K562 (cell line): ENCODE measurements around the gene GALNT18. TPM values are rescaled to one million over a fixed set of nuclear protein-coding genes. Genes with fewer than 3 reads are reported as not detected.

ENCODE experiments used
- ATAC-seq: fragments of 200-7000 bp; cut with Tn5 transposase; 3 replicates; pipeline ENCODE4 v1.9.1; 2020; ENCODE audit warnings: moderate library complexity
- BruUV-seq: library from RNA; stranded (reverse); fragments of 400-500 nt; replicated peaks from 2 replicates; lab custom pipeline; 2021; lab: Mats Ljungman, UMichigan
- CTCF ChIA-PET: fragments of 300-600 bp; formaldehyde crosslinking; extraction: SDS; loops from one replicate; lab custom pipeline; 2021; ENCODE audit warnings: low intra/inter-chr PET ratio; lab: Yijun Ruan, JAX
- POLR2A ChIA-PET: fragments of 300-600, 350-650 bp; sonication (Branson Sonifier 250); formaldehyde crosslinking; extraction: SDS; loops from one replicate; lab custom pipeline; 2021; ENCODE audit warnings: antibody characterized with exemption, inconsistent platforms; lab: Yijun Ruan, JAX
- DNase-seq, 4 experiments: peaks; one replicate each; pipeline versions ENCODE4 v3.0.0 to v3.0.0-alpha.2; 2011 to 2018; ENCODE audit warnings: low spot score in 3 of 4, mixed read lengths in 3 of 4; ENCODE audit errors: extremely low read depth in 1 of 4
- FAIRE-seq: peaks from 2 replicates; lab custom pipeline; 2011; peaks lifted over from hg19 to GRCh38; lab: Jason Lieb, UNC
- H2AFZ ChIP-seq: 2 replicates; pipeline ENCODE4 v1.6.0; 2011; ENCODE audit warnings: low read depth, low read length, control low read depth, inconsistent platforms
- H3K27ac ChIP-seq: fragments of 200-600 bp; 3 replicates; pipeline ENCODE4 v1.8.0; 2011; ENCODE audit warnings: low read depth, mild to moderate bottlenecking, control low read depth, inconsistent platforms, low read length, moderate library complexity, mixed read lengths; ENCODE audit errors: extremely low read depth
- H3K27me3 ChIP-seq, 2 experiments: fragments of 300-600 bp in 1 of 2; 2 replicates in 1 of 2; 3 replicates in 1 of 2; pipeline versions ENCODE4 v1.6.0 to v1.8.0; 2011; ENCODE audit warnings: inconsistent platforms in 2 of 2, low read length in 2 of 2, mild to moderate bottlenecking in 1 of 2, mixed read lengths in 1 of 2, moderate library complexity in 1 of 2; ENCODE audit not compliant: control insufficient read depth in 2 of 2, insufficient read depth in 2 of 2
- H3K36me3 ChIP-seq: fragments of 300-600 bp; 3 replicates; pipeline ENCODE4 v1.8.0; 2011; ENCODE audit warnings: mild to moderate bottlenecking, low read length, inconsistent platforms; ENCODE audit not compliant: control insufficient read depth, insufficient read depth
- H3K4me1 ChIP-seq, 2 experiments: fragments of 200-600 bp in 1 of 2; replicated peaks in 1 of 2; 2 replicates in 1 of 2; 3 replicates in 1 of 2; pipeline versions ENCODE4 v1.5.1 to v1.8.0; 2011; ENCODE audit warnings: inconsistent platforms in 2 of 2, low read length in 2 of 2, mild to moderate bottlenecking in 1 of 2, mixed read lengths in 1 of 2, moderate library complexity in 1 of 2; ENCODE audit not compliant: control insufficient read depth in 2 of 2, insufficient read depth in 2 of 2
- H3K4me2 ChIP-seq: 2 replicates; pipeline ENCODE4 v1.6.1; 2011; ENCODE audit warnings: low read length, control low read depth, inconsistent platforms, mixed read lengths; ENCODE audit not compliant: insufficient read depth
- H3K4me3 ChIP-seq: fragments of 200-600 bp; sonication (generic), shearing (Covaris generic); 2 replicates; pipeline ENCODE4 v1.5.1; 2016; ENCODE audit warnings: control low read depth, inconsistent platforms
- H3K79me2 ChIP-seq: fragments of 200-600 bp; 3 replicates; pipeline ENCODE4 v1.8.0; 2011; ENCODE audit warnings: low read length, inconsistent platforms; ENCODE audit not compliant: control insufficient read depth, insufficient read depth
- H3K9ac ChIP-seq, 2 experiments: 2 replicates each; pipeline versions ENCODE4 v1.6.0 to v1.6.1; 2011; ENCODE audit warnings: low read depth in 2 of 2, low read length in 2 of 2, control low read depth in 1 of 2, inconsistent platforms in 1 of 2, mild to moderate bottlenecking in 1 of 2, mixed read lengths in 1 of 2; ENCODE audit not compliant: insufficient read depth in 1 of 2
- H3K9me1 ChIP-seq: one replicate; pipeline ENCODE4 v1.6.0; 2011; ENCODE audit warnings: inconsistent platforms, mild to moderate bottlenecking, low read length, moderate library complexity; ENCODE audit not compliant: control insufficient read depth, insufficient read depth
- H3K9me3 ChIP-seq: replicated peaks from 2 replicates; pipeline ENCODE4 v1.5.1; 2011; ENCODE audit warnings: low read depth, low read length, inconsistent platforms; ENCODE audit not compliant: control insufficient read depth, insufficient read depth
- H4K20me1 ChIP-seq: replicated peaks from 2 replicates; pipeline ENCODE4 v1.6.1; 2011; ENCODE audit warnings: low read length, inconsistent platforms, mixed read lengths; ENCODE audit not compliant: control insufficient read depth, insufficient read depth
- BCOR ChIP-seq: fragments of 450-650 bp; IDR thresholded peaks from 2 replicates; pipeline ENCODE4 v1.6.1; 2016
- E2F1 ChIP-seq: sonication (generic); formaldehyde crosslinking; IDR thresholded peaks from 2 replicates; pipeline ENCODE4 v1.8.1; 2023; ENCODE audit warnings: mild to moderate bottlenecking, missing genetic modification reagents, moderate library complexity
- ESRRB ChIP-seq: fragments of 250-450 bp; sonication (Bioruptor Pico); IDR thresholded peaks from 2 replicates; pipeline ENCODE4 v1.5.0; 2020; ENCODE audit warnings: mild to moderate bottlenecking, moderate library complexity, borderline replicate concordance
- FUS ChIP-seq: fragments of 200-400 bp; formaldehyde crosslinking; optimal IDR thresholded peaks from 2 replicates; pipeline ENCODE3; 2017; ENCODE audit warnings: low read depth, low read length
- HNRNPLL ChIP-seq: fragments of 200-400 bp; formaldehyde crosslinking; IDR thresholded peaks from 2 replicates; pipeline ENCODE4 v1.6.1; 2017; ENCODE audit warnings: low read length, low read depth, mild to moderate bottlenecking; ENCODE audit not compliant: poor library complexity, severe bottlenecking
- LARP7 ChIP-seq: fragments of 450-650 bp; IDR thresholded peaks from 2 replicates; pipeline ENCODE4 v1.6.1; 2016
- MTA2 ChIP-seq: fragments of 450-650 bp; IDR thresholded peaks from 2 replicates; pipeline ENCODE4 v1.6.1; 2016; ENCODE audit warnings: low read depth
- NR2C1 ChIP-seq, 2 experiments: fragments of 450-650 bp; IDR thresholded peaks; 2 replicates each; pipeline ENCODE4 v1.6.1; 2017; ENCODE audit warnings: mild to moderate bottlenecking in 2 of 2, antibody characterized with exemption in 1 of 2, inconsistent platforms in 1 of 2, missing compliant biosample characterization in 1 of 2, missing genetic modification characterization in 1 of 2
- RAD51 ChIP-seq: fragments of 450-650 bp; IDR thresholded peaks from 2 replicates; pipeline ENCODE4 v1.7.1; 2016; ENCODE audit warnings: low read depth, mild to moderate bottlenecking, borderline replicate concordance
- STAT6 ChIP-seq: sonication (generic); formaldehyde crosslinking; IDR thresholded peaks from 2 replicates; pipeline ENCODE4 v1.8.1; 2023; ENCODE audit warnings: mild to moderate bottlenecking, missing genetic modification reagents
- TRIM24 ChIP-seq, 2 experiments: fragments of 450-650 bp; IDR thresholded peaks; 2 replicates each; pipeline ENCODE4 v1.6.1; 2016
- ZFX ChIP-seq: sonication (generic); formaldehyde crosslinking; IDR thresholded peaks from 2 replicates; pipeline ENCODE4 v1.8.0; 2022; ENCODE audit warnings: mild to moderate bottlenecking, missing genetic modification reagents, moderate library complexity
- WGBS: fragments of 100-300 bp; shearing (Covaris generic); methylation state at CpG from one replicate; pipeline ENCODE4 v1.1.6; 2016; ENCODE audit warnings: low coverage, mixed read lengths; ENCODE audit not compliant: insufficient coverage; ENCODE audit errors: missing lambda C conversion rate; 5-methylcytosine and 5-hydroxymethylcytosine counted together
- in situ Hi-C: fragments of 300-500 bp; cut with MboI; formaldehyde crosslinking; loops from 4 replicates; pipeline ENCODE4 v1.15.0; 2018; ENCODE audit warnings: inconsistent platforms, mixed read lengths
- intact Hi-C: fragments of 100-400 bp; cut with micrococcal nuclease; formaldehyde crosslinking; loops from 2 replicates; pipeline ENCODE4 v1.14.2; 2022
- polyA plus RNA-seq, 8 experiments: library from polyadenylated mRNA; depleted of rRNA in 4 of 8; stranded (reverse) in 5 of 8; unstranded in 3 of 8; fragments of >200 nt; fragmentation: Nextera tagmentation in 2 of 8; fragmentation: Illumina TruSeq in 1 of 8; extraction: Ambion mirVana in 2 of 8; extraction: Trizol in 1 of 8; gene quantifications; 2 replicates each; pipeline versions ENCODE4 v1.2.1 to v1.2.3, GENCODE V29; 2011 to 2014; ENCODE audit warnings: inconsistent platforms in 1 of 8, missing spikeins in 1 of 8
- total RNA-seq, 7 experiments: library from RNA; depleted of rRNA in 6 of 7; stranded (reverse); fragments of >200 nt in 6 of 7; fragmentation: Illumina TruSeq in 2 of 7; extraction: Trizol in 2 of 7; gene quantifications; 2 replicates each; pipeline versions ENCODE4 v1.2.1 to v1.2.3, GENCODE V29; 2011 to 2021; ENCODE audit warnings: low replicate concordance in 1 of 7
- TF ChIP-seq, protein P1 (sequence below): sonication (generic); formaldehyde crosslinking; IDR thresholded peaks from 2 replicates; pipeline ENCODE4 v1.8.0; 2022; ENCODE audit warnings: missing genetic modification reagents, mild to moderate bottlenecking, borderline replicate concordance
- TF ChIP-seq, protein P2 (sequence below): fragments of 250-450 bp; sonication (Bioruptor Pico); IDR thresholded peaks from 2 replicates; pipeline ENCODE4 v1.4.0; 2020; ENCODE audit warnings: mild to moderate bottlenecking, moderate library complexity, borderline replicate concordance
- TF ChIP-seq, protein P3 (sequence below): fragments of 450-650 bp; IDR thresholded peaks from 2 replicates; pipeline ENCODE4 v1.6.1; 2016

GALNT18 gene
- total and polyA plus RNA-seq, 9 of the 15 experiments (the other 6 are each of a cell fraction or from before 2014, with no cell fraction given): not detected

GRCh38 chr11:11605181-11605580 is 16.6 kb downstream of the GALNT18 start:
- no peak for FAIRE-seq
- H3K27ac ChIP-seq: no peak overlapping the region
- CTCF ChIA-PET: no interaction called here
- H3K79me2 ChIP-seq: no peaks in the 10 kb centered on the region
- POLR2A ChIA-PET: interaction anchor here (0.6 to 1.4 kb wide), 3 partner anchors 42 to 138 kb away, joined by 3 to 4 read pairs (median 3); no protein-coding TSS in a partner anchor
- in situ Hi-C loops (no loop called here), intact Hi-C loops (no loop called here)
- no peak overlapping the region for H2AFZ ChIP-seq
- no peak overlapping the region for H3K9ac ChIP-seq
- BruUV-seq: no TSS peak
- H4K20me1 ChIP-seq: 0 out of 2 replicates have a peak, but pooled peaks cover 4% of the 10 kb centered on the region
- no peak overlapping the region for H3K4me2 ChIP-seq
- no peak for DNase-seq
- 1% methylated on average over 6 of the region's 6 CpGs for WGBS
- H3K36me3 ChIP-seq: no peaks in the 10 kb centered on the region
- H3K4me3 ChIP-seq: no peak overlapping the region
- TF ChIP-seq STAT6 (CRISPR knock-in tag) (no peak), BCOR (no peak), LARP7 (no peak), NR2C1 (IDR thresholded peaks at IDR 0.05) (no peak), NR2C1 (tag; IDR thresholded peaks at IDR 0.05) (no peak), RAD51 (no peak), ZFX (CRISPR knock-in tag) (no peak), HNRNPLL (no peak), FUS (no peak), ESRRB (CRISPR knock-in tag) (no peak), MTA2 (no peak), TRIM24 (IDR thresholded peaks at IDR 0.05) (no peak), E2F1 (CRISPR knock-in tag) (no peak)
- TF ChIP-seq, protein P1, sequence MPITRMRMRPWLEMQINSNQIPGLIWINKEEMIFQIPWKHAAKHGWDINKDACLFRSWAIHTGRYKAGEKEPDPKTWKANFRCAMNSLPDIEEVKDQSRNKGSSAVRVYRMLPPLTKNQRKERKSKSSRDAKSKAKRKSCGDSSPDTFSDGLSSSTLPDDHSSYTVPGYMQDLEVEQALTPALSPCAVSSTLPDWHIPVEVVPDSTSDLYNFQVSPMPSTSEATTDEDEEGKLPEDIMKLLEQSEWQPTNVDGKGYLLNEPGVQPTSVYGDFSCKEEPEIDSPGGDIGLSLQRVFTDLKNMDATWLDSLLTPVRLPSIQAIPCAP (CRISPR knock-in tag): no peak
- TF ChIP-seq, protein P2, sequence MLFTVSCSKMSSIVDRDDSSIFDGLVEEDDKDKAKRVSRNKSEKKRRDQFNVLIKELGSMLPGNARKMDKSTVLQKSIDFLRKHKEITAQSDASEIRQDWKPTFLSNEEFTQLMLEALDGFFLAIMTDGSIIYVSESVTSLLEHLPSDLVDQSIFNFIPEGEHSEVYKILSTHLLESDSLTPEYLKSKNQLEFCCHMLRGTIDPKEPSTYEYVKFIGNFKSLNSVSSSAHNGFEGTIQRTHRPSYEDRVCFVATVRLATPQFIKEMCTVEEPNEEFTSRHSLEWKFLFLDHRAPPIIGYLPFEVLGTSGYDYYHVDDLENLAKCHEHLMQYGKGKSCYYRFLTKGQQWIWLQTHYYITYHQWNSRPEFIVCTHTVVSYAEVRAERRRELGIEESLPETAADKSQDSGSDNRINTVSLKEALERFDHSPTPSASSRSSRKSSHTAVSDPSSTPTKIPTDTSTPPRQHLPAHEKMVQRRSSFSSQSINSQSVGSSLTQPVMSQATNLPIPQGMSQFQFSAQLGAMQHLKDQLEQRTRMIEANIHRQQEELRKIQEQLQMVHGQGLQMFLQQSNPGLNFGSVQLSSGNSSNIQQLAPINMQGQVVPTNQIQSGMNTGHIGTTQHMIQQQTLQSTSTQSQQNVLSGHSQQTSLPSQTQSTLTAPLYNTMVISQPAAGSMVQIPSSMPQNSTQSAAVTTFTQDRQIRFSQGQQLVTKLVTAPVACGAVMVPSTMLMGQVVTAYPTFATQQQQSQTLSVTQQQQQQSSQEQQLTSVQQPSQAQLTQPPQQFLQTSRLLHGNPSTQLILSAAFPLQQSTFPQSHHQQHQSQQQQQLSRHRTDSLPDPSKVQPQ (CRISPR knock-in tag): no peak
- TF ChIP-seq, protein P3, sequence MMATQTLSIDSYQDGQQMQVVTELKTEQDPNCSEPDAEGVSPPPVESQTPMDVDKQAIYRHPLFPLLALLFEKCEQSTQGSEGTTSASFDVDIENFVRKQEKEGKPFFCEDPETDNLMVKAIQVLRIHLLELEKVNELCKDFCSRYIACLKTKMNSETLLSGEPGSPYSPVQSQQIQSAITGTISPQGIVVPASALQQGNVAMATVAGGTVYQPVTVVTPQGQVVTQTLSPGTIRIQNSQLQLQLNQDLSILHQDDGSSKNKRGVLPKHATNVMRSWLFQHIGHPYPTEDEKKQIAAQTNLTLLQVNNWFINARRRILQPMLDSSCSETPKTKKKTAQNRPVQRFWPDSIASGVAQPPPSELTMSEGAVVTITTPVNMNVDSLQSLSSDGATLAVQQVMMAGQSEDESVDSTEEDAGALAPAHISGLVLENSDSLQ: no peak
- TF ChIP-seq, all 486 proteins: peak for 0
- no peak for ATAC-seq
- no peaks in the 10 kb centered on the region for H3K4me1 ChIP-seq
- H3K9me1 ChIP-seq: no peaks in the 10 kb centered on the region
- H3K9me3 ChIP-seq: no peaks in the 10 kb centered on the region
- H3K27me3 ChIP-seq: peaks cover 3 to 31% of the 10 kb centered on the region in 2 experiments; a peak in 4 of 5 replicates
